Suprapubic skin (tissue), 2 donors: ENCODE data around the gene LMAN1L.

Experiments used
- EP300 ChIP-seq: sonication (generic); formaldehyde crosslinking; IDR thresholded peaks from one replicate; pipeline ENCODE4 v1.6.1; 2017; ENCODE audit warnings: antibody characterized with exemption
- POLR2A ChIP-seq, 2 donors: fragments of 450-650 bp; IDR thresholded peaks; one replicate each; pipeline ENCODE4 v1.6.1; 2017; ENCODE audit warnings: antibody characterized with exemption in 2 of 2, mild to moderate bottlenecking in 2 of 2, moderate library complexity in 2 of 2

DNA sequence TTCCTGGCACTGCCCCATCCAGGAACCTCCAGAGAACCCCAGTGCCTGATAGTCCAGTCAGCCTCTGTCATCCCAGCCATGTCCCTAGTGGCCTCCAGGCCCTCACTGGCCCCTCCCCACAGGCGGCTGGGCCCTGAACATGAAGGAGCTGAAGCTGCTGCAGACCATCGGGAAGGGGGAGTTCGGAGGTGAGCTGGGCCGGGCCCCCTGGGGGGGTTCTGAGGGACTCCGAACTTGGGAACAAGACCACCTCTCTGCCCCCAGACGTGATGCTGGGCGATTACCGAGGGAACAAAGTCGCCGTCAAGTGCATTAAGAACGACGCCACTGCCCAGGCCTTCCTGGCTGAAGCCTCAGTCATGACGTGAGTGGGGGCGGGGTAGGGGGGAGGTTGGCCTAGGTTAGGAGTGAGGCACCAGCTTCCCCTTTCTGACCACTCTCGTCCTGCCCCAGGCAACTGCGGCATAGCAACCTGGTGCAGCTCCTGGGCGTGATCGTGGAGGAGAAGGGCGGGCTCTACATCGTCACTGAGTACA is 12.0 kb upstream of the LMAN1L start:
- no peak for TF ChIP-seq EP300
- no peak for TF ChIP-seq POLR2A (IDR thresholded peaks at IDR 0.05)
